Neural cell (in vitro differentiated cells): ENCODE data around the gene SIT1. TPM values are rescaled to one million over a fixed set of nuclear protein-coding genes. Genes with fewer than 3 reads are reported as not detected.

Experiments used
- H2AFZ ChIP-seq: fragments of 200-600, 300-800 bp; sonication (generic), shearing (Covaris generic); 2 replicates; pipeline ENCODE4 v1.6.0; 2014; ENCODE audit warnings: low read depth, mild to moderate bottlenecking, antibody characterized with exemption, low read length, moderate library complexity
- H3F3A ChIP-seq: fragments of 200-600 bp; shearing (Covaris generic); 2 replicates; pipeline ENCODE4 v1.6.1; 2016; ENCODE audit warnings: mild to moderate bottlenecking, moderate library complexity, mixed read lengths, antibody characterized with exemption, low read length; ENCODE audit not compliant: insufficient read depth, poor library complexity, severe bottlenecking
- H3K27ac ChIP-seq: fragments of 200-600, 300-800 bp; sonication (generic), shearing (Covaris generic); 2 replicates; pipeline ENCODE4 v1.5.1; 2014; ENCODE audit warnings: mild to moderate bottlenecking, low read length, moderate library complexity
- H3K27me3 ChIP-seq: fragments of 300-800, 200-600 bp; sonication (generic), shearing (Covaris generic); 2 replicates; pipeline ENCODE4 v1.6.0; 2014; ENCODE audit warnings: mild to moderate bottlenecking, low read depth, low read length, moderate library complexity; ENCODE audit not compliant: insufficient read depth
- H3K36me3 ChIP-seq: fragments of 300-800, 200-600 bp; sonication (generic), shearing (Covaris generic); 2 replicates; pipeline ENCODE4 v1.5.1; 2014; ENCODE audit warnings: mild to moderate bottlenecking, antibody characterized with exemption, low read length, moderate library complexity; ENCODE audit not compliant: insufficient read depth
- H3K4me2 ChIP-seq: fragments of 300-800, 200-600 bp; sonication (generic), shearing (Covaris generic); 2 replicates; pipeline ENCODE4 v1.6.0; 2014; ENCODE audit warnings: mild to moderate bottlenecking, low read length
- H3K4me3 ChIP-seq: fragments of 300-800, 200-600 bp; sonication (generic), shearing (Covaris generic); 2 replicates; pipeline ENCODE4 v1.5.1; 2014; ENCODE audit warnings: mild to moderate bottlenecking, low read length, moderate library complexity
- H3K79me2 ChIP-seq: fragments of 200-600 bp; shearing (Covaris generic); replicated peaks from 2 replicates; pipeline ENCODE4 v1.6.0; 2014; ENCODE audit warnings: mild to moderate bottlenecking, low read length, moderate library complexity; ENCODE audit not compliant: insufficient read depth
- H3K9ac ChIP-seq: fragments of 300-800, 200-600 bp; sonication (generic), shearing (Covaris generic); 2 replicates; pipeline ENCODE4 v1.6.1; 2016; ENCODE audit warnings: mild to moderate bottlenecking, low read length, mixed read lengths
- H3K9me2 ChIP-seq: fragments of 200-600 bp; shearing (Covaris generic); 2 replicates; pipeline ENCODE4 v1.6.1; 2016; ENCODE audit warnings: mild to moderate bottlenecking, low read length, mixed read lengths; ENCODE audit not compliant: insufficient read depth
- H3K9me3 ChIP-seq: fragments of 200-600, 300-800 bp; sonication (generic), shearing (Covaris generic); 2 replicates; pipeline ENCODE4 v1.6.1; 2016; ENCODE audit warnings: mild to moderate bottlenecking, mixed run types, low read length, moderate library complexity, mixed read lengths
- H4K20me1 ChIP-seq: fragments of 200-600 bp; shearing (Covaris generic); 2 replicates; pipeline ENCODE4 v1.6.1; 2016; ENCODE audit warnings: mild to moderate bottlenecking, mixed run types; ENCODE audit not compliant: insufficient read depth
- EP300 ChIP-seq: fragments of 450-650 bp; conservative IDR thresholded peaks from 2 replicates; pipeline ENCODE4 v1.6.1; 2014; ENCODE audit warnings: antibody characterized with exemption, mild to moderate bottlenecking, moderate library complexity; ENCODE audit not compliant: poor library complexity, severe bottlenecking
- EZH2 ChIP-seq: fragments of 200-600, 300-800 bp; shearing (Covaris generic), sonication (generic); IDR thresholded peaks from 2 replicates; pipeline ENCODE4 v1.6.1; 2014; ENCODE audit warnings: antibody characterized with exemption, low read length, borderline replicate concordance, mild to moderate bottlenecking; ENCODE audit not compliant: insufficient read depth, poor library complexity, severe bottlenecking
- MXI1 ChIP-seq: fragments of 450-650 bp; conservative IDR thresholded peaks from 2 replicates; pipeline ENCODE4 v1.6.1; 2014; ENCODE audit warnings: antibody characterized with exemption, mild to moderate bottlenecking; ENCODE audit not compliant: poor library complexity, severe bottlenecking
- RAD21 ChIP-seq: fragments of 450-650 bp; conservative IDR thresholded peaks from 2 replicates; pipeline ENCODE4 v1.6.1; 2014; ENCODE audit warnings: antibody characterized with exemption, mild to moderate bottlenecking, moderate library complexity
- SMC3 ChIP-seq: fragments of 450-650 bp; conservative IDR thresholded peaks from 2 replicates; pipeline ENCODE4 v1.6.1; 2014; ENCODE audit warnings: antibody characterized with exemption, mild to moderate bottlenecking, moderate library complexity; ENCODE audit not compliant: poor library complexity
- TAF1 ChIP-seq: IDR thresholded peaks from 2 replicates; pipeline ENCODE4 v1.6.1; 2012; ENCODE audit warnings: low read depth
- polyA plus RNA-seq: library from polyadenylated mRNA; depleted of rRNA; stranded (reverse); fragments of >200 nt; gene quantifications from 2 replicates; pipeline ENCODE4 v1.2.3, GENCODE V29; 2014
- TF ChIP-seq, protein P1 (sequence below): fragments of 450-650 bp; IDR thresholded peaks from 2 replicates; pipeline ENCODE4 v1.5.1; 2014; ENCODE audit warnings: antibody characterized with exemption, mild to moderate bottlenecking, moderate library complexity; ENCODE audit not compliant: poor library complexity, severe bottlenecking
- TF ChIP-seq, protein P2 (sequence below): IDR thresholded peaks from 2 replicates; pipeline ENCODE4 v1.6.1; 2012; ENCODE audit warnings: borderline replicate concordance

SIT1 gene
- polyA plus RNA-seq, 1 donor from 2014 or later = not detected

DNA sequence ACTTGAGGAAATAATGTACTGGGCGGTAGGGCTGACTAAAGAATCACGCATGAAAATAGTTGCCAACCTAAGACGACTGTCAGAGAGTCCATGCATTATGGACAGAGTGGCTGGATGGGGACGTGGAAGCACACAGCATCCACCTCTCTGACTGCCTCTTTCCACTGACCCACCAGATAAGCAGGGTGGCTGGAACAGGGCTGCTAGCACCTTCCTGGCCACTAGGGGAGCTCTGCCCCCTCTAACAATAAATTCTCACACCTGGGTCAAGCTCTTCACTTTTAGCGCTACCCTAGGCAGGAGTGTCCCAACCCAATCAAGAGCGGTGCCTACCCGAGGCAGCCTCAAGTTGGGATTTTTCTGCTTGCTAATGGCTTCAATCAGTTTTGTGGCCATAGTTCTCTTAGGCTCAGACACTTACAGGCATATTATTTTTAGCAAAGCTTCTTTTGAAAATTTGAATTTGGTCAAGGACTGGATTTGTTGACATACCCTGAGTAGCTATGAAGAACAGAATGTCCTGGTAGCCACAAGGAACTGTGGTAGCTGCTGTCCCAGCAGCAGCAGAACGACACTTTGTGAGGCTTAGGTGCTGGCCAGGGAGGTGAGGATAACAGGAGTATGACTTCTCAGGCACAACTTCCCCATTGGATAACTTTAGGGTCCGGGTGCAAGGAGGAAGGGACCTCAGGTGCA is 45.9 kb upstream of the SIT1 start:
- Histone ChIP-seq H3K27me3 (no peaks in the 10 kb centered on the region), H2AFZ (no peak overlapping the region), H3K4me3 (no peak overlapping the region), H3F3A (no peaks in the 10 kb centered on the region), H3K27ac (no peak overlapping the region), H3K4me2 (no peak overlapping the region), H3K79me2 (no peaks in the 10 kb centered on the region), H3K9ac (no peak overlapping the region), H3K9me2 (no peaks in the 10 kb centered on the region), H3K36me3 (no peaks in the 10 kb centered on the region), H3K9me3 (no peaks in the 10 kb centered on the region), H4K20me1 (no peaks in the 10 kb centered on the region)
- TF ChIP-seq, protein P1, sequence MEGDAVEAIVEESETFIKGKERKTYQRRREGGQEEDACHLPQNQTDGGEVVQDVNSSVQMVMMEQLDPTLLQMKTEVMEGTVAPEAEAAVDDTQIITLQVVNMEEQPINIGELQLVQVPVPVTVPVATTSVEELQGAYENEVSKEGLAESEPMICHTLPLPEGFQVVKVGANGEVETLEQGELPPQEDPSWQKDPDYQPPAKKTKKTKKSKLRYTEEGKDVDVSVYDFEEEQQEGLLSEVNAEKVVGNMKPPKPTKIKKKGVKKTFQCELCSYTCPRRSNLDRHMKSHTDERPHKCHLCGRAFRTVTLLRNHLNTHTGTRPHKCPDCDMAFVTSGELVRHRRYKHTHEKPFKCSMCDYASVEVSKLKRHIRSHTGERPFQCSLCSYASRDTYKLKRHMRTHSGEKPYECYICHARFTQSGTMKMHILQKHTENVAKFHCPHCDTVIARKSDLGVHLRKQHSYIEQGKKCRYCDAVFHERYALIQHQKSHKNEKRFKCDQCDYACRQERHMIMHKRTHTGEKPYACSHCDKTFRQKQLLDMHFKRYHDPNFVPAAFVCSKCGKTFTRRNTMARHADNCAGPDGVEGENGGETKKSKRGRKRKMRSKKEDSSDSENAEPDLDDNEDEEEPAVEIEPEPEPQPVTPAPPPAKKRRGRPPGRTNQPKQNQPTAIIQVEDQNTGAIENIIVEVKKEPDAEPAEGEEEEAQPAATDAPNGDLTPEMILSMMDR = peak; percentile 79
- TF ChIP-seq EZH2 (no peak), SMC3 (peak; percentile 48), RAD21 (peak; percentile 38), TAF1 (no peak), EP300 (no peak)
- TF ChIP-seq, protein P2, sequence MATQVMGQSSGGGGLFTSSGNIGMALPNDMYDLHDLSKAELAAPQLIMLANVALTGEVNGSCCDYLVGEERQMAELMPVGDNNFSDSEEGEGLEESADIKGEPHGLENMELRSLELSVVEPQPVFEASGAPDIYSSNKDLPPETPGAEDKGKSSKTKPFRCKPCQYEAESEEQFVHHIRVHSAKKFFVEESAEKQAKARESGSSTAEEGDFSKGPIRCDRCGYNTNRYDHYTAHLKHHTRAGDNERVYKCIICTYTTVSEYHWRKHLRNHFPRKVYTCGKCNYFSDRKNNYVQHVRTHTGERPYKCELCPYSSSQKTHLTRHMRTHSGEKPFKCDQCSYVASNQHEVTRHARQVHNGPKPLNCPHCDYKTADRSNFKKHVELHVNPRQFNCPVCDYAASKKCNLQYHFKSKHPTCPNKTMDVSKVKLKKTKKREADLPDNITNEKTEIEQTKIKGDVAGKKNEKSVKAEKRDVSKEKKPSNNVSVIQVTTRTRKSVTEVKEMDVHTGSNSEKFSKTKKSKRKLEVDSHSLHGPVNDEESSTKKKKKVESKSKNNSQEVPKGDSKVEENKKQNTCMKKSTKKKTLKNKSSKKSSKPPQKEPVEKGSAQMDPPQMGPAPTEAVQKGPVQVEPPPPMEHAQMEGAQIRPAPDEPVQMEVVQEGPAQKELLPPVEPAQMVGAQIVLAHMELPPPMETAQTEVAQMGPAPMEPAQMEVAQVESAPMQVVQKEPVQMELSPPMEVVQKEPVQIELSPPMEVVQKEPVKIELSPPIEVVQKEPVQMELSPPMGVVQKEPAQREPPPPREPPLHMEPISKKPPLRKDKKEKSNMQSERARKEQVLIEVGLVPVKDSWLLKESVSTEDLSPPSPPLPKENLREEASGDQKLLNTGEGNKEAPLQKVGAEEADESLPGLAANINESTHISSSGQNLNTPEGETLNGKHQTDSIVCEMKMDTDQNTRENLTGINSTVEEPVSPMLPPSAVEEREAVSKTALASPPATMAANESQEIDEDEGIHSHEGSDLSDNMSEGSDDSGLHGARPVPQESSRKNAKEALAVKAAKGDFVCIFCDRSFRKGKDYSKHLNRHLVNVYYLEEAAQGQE = no peak

DNA sequence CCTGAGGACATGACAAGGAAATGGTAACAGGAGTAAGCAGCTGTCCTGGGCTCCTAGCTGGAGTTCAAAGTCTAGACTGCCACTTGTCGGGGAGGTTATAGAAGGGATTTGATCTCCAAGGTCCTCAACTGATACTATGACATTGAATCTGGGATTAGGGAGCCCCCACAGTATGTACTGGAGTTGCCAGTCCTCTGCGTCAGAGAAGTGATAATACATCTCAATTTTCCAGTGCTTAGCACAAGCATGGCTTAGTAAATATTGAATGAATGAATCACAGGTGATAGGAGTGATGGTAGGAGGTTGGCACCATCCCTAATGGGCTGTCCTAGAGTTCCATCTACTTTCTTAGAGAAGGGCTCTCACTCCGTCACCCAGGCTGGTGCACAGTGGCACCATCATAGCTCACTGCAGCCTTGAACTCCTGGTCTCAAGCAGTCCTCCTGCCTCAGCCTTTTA is 45.2 kb upstream of the SIT1 start:
- TF ChIP-seq RAD21 (no peak), MXI1 (no peak), EP300 (no peak), SMC3 (no peak), EZH2 (no peak)
- TF ChIP-seq, protein P1 = no peak
- H2AFZ ChIP-seq = no peak overlapping the region
- no peaks in the 10 kb centered on the region for H3F3A ChIP-seq
- no peaks in the 10 kb centered on the region for H4K20me1 ChIP-seq
- no peak overlapping the region for H3K27ac ChIP-seq
- no peak overlapping the region for H3K4me2 ChIP-seq
- H3K79me2 ChIP-seq = no peaks in the 10 kb centered on the region
- H3K9me3 ChIP-seq = no peaks in the 10 kb centered on the region
- H3K36me3 ChIP-seq = no peaks in the 10 kb centered on the region
- no peak overlapping the region for H3K9ac ChIP-seq
- H3K4me3 ChIP-seq = no peak overlapping the region
- no peaks in the 10 kb centered on the region for H3K9me2 ChIP-seq
- peaks cover 6% of the 10 kb centered on the region for H3K27me3 ChIP-seq
